ENCODE measurements around the gene ELN. TPM values are rescaled to one million over a fixed set of nuclear protein-coding genes. Genes with fewer than 3 reads are reported as not detected.

ELN gene
- total RNA-seq: 0.89 and 2.6 TPM in 2 replicates

DNA sequence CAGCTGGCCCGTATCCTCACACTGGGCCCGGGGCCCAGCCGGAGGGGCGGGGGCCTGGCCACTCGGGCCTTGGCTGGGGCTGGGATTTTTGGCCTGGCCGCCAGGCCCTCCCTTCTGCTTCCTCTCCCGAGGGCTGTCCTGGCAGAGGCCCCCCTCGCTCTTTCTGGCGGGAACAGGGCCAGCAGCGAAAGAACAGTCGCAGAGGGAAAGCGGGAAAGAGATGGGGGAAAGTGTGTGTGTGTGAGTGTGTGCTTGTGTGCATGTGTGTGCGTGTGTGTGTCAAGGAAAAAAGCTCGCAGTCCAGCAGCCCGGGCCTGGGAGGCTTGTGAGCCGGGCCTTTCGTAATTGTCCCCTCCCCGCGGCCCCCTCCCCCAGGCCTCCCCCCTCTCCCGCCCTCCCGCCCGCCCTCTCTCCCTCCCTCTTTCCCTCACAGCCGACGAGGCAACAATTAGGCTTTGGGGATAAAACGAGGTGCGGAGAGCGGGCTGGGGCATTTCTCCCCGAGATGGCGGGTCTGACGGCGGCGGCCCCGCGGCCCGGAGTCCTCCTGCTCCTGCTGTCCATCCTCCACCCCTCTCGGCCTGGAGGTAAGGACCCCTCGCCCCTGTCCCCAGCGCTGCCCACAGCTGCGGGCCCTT is at the start of gene ELN:
Gene ELN, plus strand, starts transcription at position 491 of the 638 bp plus-strand sequence. Its CDS starts 15 bp downstream, at position 506.

GRCh38 chr7:74083117-74083876 is 55.3 kb downstream of the ELN start, which contains the start of gene LIMK1:
TSS of gene LIMK1 (plus strand) at chr7:74083804. CDS start at chr7:74083991, 187 bp downstream.

Other genes starting within 250 kb of the ELN start
- gene CLDN4, start 197.2 kb upstream of the ELN start, total RNA-seq: 58.2 and 84.7 TPM in 2 replicates
- 26.5 and 51.5 TPM in 2 replicates for gene METTL27, start 185.7 kb upstream of the ELN start, total RNA-seq
- not detected in 2 replicates for gene TMEM270, start 167.0 kb upstream of the ELN start, total RNA-seq
- gene LIMK1, start 55.6 kb downstream of the ELN start, total RNA-seq: 63.9 and 91.1 TPM in 2 replicates
- 333 and 443 TPM in 2 replicates for gene EIF4H, start 146.2 kb downstream of the ELN start, total RNA-seq
- 0.89 and 1.00 TPM in 2 replicates for gene LAT2, start 181.8 kb downstream of the ELN start, total RNA-seq
- 15.6 and 50.8 TPM in 2 replicates for gene RFC2, start 226.2 kb downstream of the ELN start, total RNA-seq